Choroid plexus epithelial cell (primary cell): ENCODE data around the gene PLIN1.

Experiments used
- DNase-seq: peaks from one replicate; pipeline ENCODE4 v3.0.0-alpha.2; 2010; ENCODE audit warnings: low read depth
- H3K4me3 ChIP-seq: 2 replicates; pipeline ENCODE4 v1.5.1; 2011; ENCODE audit warnings: low read depth, mild to moderate bottlenecking, control low read depth, low read length, moderate library complexity
- TF ChIP-seq, protein P1 (sequence below): conservative IDR thresholded peaks from 2 replicates; pipeline ENCODE4 v1.5.1; 2011; ENCODE audit warnings: low read depth, mild to moderate bottlenecking, control low read depth, inconsistent platforms, low read length, moderate library complexity

Gene PLIN1

GRCh38 chr15:89647191-89647851, 31.8 kb downstream of the PLIN1 start:
- TF ChIP-seq, protein P1, sequence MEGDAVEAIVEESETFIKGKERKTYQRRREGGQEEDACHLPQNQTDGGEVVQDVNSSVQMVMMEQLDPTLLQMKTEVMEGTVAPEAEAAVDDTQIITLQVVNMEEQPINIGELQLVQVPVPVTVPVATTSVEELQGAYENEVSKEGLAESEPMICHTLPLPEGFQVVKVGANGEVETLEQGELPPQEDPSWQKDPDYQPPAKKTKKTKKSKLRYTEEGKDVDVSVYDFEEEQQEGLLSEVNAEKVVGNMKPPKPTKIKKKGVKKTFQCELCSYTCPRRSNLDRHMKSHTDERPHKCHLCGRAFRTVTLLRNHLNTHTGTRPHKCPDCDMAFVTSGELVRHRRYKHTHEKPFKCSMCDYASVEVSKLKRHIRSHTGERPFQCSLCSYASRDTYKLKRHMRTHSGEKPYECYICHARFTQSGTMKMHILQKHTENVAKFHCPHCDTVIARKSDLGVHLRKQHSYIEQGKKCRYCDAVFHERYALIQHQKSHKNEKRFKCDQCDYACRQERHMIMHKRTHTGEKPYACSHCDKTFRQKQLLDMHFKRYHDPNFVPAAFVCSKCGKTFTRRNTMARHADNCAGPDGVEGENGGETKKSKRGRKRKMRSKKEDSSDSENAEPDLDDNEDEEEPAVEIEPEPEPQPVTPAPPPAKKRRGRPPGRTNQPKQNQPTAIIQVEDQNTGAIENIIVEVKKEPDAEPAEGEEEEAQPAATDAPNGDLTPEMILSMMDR: peak; percentile 91
- DNase-seq: peak; percentile 66
- H3K4me3 ChIP-seq: no peak overlapping the region

- no peak overlapping the region for H3K4me3 ChIP-seq
- TF ChIP-seq, protein P1: no peak
- DNase-seq: no peak
Measured at GRCh38 chr15:89646416-89647141, 32.6 kb downstream of the PLIN1 start.

DNA sequence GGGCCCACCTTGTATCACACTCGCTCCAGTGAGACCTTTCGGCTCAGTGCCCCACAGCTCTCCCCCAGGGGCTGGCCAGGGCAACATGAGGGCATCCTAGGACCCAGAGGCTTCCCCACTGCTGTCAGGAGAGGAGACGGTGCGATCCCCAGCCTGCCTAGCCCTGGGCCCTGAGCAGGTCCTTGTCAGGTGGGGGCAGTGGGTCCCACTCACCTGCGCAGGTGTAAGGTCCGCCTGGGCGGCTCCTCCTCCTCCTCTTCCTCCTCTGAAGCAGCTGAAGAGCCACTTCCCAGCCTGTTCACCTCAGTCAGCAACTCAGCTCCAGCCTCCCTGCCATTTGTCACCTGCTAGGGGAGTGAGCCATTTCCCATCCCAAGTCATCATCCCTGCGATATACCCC, 33.5 kb downstream of the PLIN1 start:
- DNase-seq: no peak
- no peak overlapping the region for H3K4me3 ChIP-seq
- TF ChIP-seq, protein P1: no peak

GRCh38 chr15:89642106-89642505, 37.1 kb downstream of the PLIN1 start:
- DNase-seq: no peak
- TF ChIP-seq, protein P1: no peak
- no peak overlapping the region for H3K4me3 ChIP-seq

DNA sequence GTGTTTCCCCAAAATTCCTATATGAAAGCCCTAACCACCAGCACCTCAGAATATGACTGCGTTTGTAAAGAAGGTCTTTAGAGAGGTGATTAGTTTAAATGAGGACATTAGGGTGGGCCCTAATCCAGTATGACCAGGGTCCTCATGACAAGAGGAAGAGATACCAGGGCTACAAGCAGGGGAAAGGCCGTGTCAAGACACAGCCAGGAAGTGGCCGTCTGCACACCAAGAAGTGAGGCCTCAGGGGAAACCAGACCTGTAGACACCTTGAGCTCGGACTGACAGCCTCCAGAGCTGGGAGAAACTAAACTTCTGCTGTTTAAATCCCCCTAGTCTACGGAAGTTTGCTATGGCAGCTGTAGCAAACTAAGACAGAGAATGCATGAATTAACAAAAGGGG, 38.1 kb downstream of the PLIN1 start:
- TF ChIP-seq, protein P1: no peak
- no peak overlapping the region for H3K4me3 ChIP-seq
- no peak for DNase-seq

DNA sequence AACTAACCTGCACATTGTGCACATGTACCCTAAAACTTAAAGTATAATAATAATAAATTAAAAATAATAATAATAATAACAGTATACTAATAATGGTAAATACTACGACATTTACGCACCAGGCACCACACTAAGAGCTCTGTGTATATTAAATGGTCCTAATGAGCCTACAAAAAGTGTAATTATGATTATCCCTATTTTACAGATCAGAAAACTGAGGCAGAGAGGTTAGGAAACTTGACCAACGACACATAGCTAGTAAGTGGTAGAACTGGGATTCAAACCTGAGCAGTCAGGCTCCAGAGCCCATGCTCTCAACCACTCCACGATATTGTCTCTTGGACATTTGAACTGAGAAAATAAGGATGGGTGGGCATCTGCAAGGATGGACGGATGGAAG, 38.9 kb downstream of the PLIN1 start:
- no peak overlapping the region for H3K4me3 ChIP-seq
- TF ChIP-seq, protein P1: no peak
- no peak for DNase-seq

DNA sequence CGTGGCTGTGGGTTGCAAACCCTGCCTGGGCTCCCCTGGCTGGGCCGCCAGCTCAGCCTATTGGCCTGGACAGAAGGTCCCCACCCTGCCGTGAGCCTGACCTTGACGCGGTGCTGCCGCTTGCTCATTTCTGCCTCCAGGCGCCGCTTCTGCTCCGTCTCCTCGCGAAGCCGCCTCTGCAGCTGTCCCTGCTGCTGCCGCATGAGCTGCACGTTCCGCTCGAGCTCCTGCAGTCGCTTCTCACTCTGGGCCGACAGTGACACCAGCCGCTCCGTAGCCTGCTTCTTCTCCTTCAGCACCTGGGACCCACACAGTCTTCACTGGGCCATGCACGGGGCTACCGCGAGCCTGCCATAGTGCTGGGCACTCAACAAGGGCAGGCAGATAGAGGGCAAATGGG, 45.6 kb downstream of the PLIN1 start:
- TF ChIP-seq, protein P1: no peak
- no peak overlapping the region for H3K4me3 ChIP-seq
- DNase-seq: no peak
